GM12892 (cell line): ENCODE results near the gene HOXC10.

ENCODE experiments used
- POLR2A ChIP-seq: IDR thresholded peaks from 2 replicates; pipeline ENCODE4 v1.6.1; 2011; ENCODE audit warnings: low read depth, low read length, control low read depth
- POLR2AphosphoS5 ChIP-seq: IDR thresholded peaks from 2 replicates; pipeline ENCODE4 v1.6.1; 2011; ENCODE audit warnings: low read depth, low read length, control low read depth
- TAF1 ChIP-seq: IDR thresholded peaks from 2 replicates; pipeline ENCODE4 v1.6.1; 2011; ENCODE audit warnings: low read depth, mild to moderate bottlenecking, control low read depth, low read length, borderline replicate concordance

DNA sequence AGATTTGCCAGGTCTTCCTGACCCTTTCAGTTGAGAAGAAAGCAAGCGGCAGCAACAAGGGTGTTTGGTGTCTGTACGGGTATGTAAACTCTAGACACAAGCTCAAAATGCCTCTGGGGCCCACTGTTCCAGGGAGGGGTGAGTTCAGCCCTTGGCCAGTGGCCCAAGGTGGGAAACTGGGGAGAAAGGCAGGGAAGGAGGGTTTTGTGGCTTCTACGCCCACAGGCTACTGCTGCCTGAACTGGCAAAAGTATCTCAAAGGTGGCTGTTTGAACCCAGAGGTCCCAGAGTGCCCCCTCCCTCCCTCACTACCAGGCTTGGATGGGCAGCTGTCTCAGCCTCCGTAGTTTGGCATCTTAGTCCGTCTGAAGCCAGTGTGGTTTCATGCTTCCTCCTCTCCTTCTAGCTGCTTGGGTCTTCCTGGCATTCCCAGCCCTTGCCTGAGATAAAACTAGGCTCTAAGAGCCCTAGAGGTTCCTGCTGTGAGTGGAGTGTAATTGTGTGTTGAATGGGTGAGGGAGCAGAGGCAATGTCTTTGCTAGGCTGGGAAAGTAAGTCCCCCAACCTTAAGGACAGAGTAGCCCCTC, 53.4 kb downstream of the HOXC10 start:
- TF ChIP-seq POLR2A (no peak), TAF1 (no peak), POLR2AphosphoS5 (no peak)
